Loucy (cell line): ENCODE data around the gene FGF22.

Experiments used
- H2AFZ ChIP-seq: fragments of 200-600 bp; sonication (generic); 2 replicates; pipeline ENCODE4 v1.6.0; 2016; ENCODE audit warnings: antibody characterized with exemption, mild to moderate bottlenecking, low read length, moderate library complexity
- H3F3A ChIP-seq: fragments of 200-600 bp; 2 replicates; pipeline ENCODE4 v1.6.0; 2016; ENCODE audit warnings: antibody characterized with exemption, low read depth, mild to moderate bottlenecking
- H3K27me3 ChIP-seq: fragments of 200-600 bp; sonication (generic); 2 replicates; pipeline ENCODE4 v1.6.1; 2014; ENCODE audit warnings: low read length, mild to moderate bottlenecking; ENCODE audit not compliant: insufficient read depth, poor library complexity, severe bottlenecking
- H3K36me3 ChIP-seq: fragments of 200-600 bp; sonication (generic); 2 replicates; pipeline ENCODE4 v1.6.1; 2016; ENCODE audit warnings: low read length; ENCODE audit not compliant: insufficient read depth
- H3K4me1 ChIP-seq: fragments of 200-600 bp; sonication (generic); 2 replicates; pipeline ENCODE4 v1.5.1; 2014; ENCODE audit warnings: low read length, mild to moderate bottlenecking; ENCODE audit not compliant: insufficient read depth, poor library complexity, severe bottlenecking
- H3K4me2 ChIP-seq: fragments of 200-600 bp; sonication (generic); 2 replicates; pipeline ENCODE4 v1.6.0; 2014; ENCODE audit warnings: antibody characterized with exemption, low read length, low read depth, mild to moderate bottlenecking; ENCODE audit not compliant: poor library complexity, severe bottlenecking
- H3K4me3 ChIP-seq: fragments of 200-600 bp; sonication (generic); 2 replicates; pipeline ENCODE4 v1.5.1; 2014; ENCODE audit warnings: low read length, mild to moderate bottlenecking, mixed read lengths; ENCODE audit not compliant: poor library complexity, severe bottlenecking
- H3K79me2 ChIP-seq: fragments of 200-600 bp; sonication (generic); 2 replicates; pipeline ENCODE4 v1.6.1; 2014; ENCODE audit warnings: low read length; ENCODE audit not compliant: insufficient read depth
- H3K9ac ChIP-seq: fragments of 200-600 bp; sonication (generic); 2 replicates; pipeline ENCODE4 v1.6.0; 2014; ENCODE audit warnings: mild to moderate bottlenecking, low read depth, low read length, moderate library complexity; ENCODE audit not compliant: poor library complexity, severe bottlenecking
- H3K9me2 ChIP-seq: fragments of 200-600 bp; sonication (generic); replicated peaks from 2 replicates; pipeline ENCODE4 v1.6.1; 2016; ENCODE audit warnings: low read depth, low read length, mixed read lengths
- H3K9me3 ChIP-seq: fragments of 200-600 bp; sonication (generic); 2 replicates; pipeline ENCODE4 v1.6.1; 2014; ENCODE audit warnings: mild to moderate bottlenecking, antibody characterized with exemption, low read length, low read depth; ENCODE audit not compliant: insufficient read depth
- H4K20me1 ChIP-seq: fragments of 200-600 bp; sonication (generic); 2 replicates; pipeline ENCODE4 v1.6.0; 2014; ENCODE audit warnings: antibody characterized with exemption, low read length, mild to moderate bottlenecking; ENCODE audit not compliant: insufficient read depth, poor library complexity, severe bottlenecking
- EZH2phosphoT487 ChIP-seq: fragments of 200-600 bp; IDR thresholded peaks from 2 replicates; pipeline ENCODE4 v1.6.1; 2018; ENCODE audit warnings: antibody characterized with exemption, mild to moderate bottlenecking, moderate library complexity, borderline replicate concordance
- TF ChIP-seq, protein P1 (sequence below): fragments of 200-600 bp; sonication (generic); conservative IDR thresholded peaks from 2 replicates; pipeline ENCODE4 v1.5.1; 2014; ENCODE audit warnings: mild to moderate bottlenecking, antibody characterized with exemption, low read length

Gene FGF22

DNA sequence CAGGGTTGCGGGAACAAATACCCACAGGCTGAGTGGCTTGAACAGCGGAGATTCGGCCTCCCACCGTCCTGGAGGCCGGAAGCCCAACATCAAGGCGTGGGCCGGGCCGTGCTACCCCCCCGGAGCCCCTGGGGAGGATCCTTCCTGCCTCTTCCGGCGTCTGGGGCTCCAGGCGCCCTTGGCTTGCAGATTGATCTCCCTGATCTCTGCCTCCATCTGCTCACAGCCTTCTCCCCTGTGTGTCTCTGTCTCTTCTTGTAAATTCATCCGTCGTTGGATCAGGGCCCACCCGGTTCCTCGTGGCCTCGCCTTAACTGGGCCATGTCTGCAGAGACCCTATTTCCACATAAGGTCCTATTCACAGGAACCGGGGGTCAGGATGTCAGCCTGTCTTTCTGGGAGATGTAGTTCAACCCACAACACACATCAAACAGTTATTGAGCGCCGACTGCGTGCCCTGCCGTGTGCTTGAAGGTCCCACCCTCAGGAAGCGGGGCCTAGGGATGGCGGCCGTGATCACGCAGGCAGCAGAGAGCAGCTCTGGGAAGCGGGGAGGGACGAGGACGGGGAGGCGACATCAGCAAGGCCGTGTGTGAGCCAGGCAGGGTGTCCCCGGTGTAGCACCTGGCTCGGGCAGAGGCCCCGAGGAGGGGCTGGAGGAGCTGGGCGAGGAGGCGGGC is 28.7 kb upstream of the FGF22 start:
- Histone ChIP-seq H4K20me1 (no peaks in the 10 kb centered on the region), H3K27me3 (no peaks in the 10 kb centered on the region), H3K9ac (peak overlapping the region; percentile 50), H3K79me2 (no peaks in the 10 kb centered on the region), H3F3A (no peaks in the 10 kb centered on the region), H3K9me3 (no peaks in the 10 kb centered on the region), H3K4me2 (peak overlapping the region; percentile 64), H3K4me3 (peak overlapping the region; percentile 67), H3K4me1 (no peaks in the 10 kb centered on the region), H3K36me3 (no peaks in the 10 kb centered on the region), H3K9me2 (no peaks in the 10 kb centered on the region), H2AFZ (peak overlapping the region; percentile 75)
- no peak for TF ChIP-seq EZH2phosphoT487
- TF ChIP-seq, protein P1, sequence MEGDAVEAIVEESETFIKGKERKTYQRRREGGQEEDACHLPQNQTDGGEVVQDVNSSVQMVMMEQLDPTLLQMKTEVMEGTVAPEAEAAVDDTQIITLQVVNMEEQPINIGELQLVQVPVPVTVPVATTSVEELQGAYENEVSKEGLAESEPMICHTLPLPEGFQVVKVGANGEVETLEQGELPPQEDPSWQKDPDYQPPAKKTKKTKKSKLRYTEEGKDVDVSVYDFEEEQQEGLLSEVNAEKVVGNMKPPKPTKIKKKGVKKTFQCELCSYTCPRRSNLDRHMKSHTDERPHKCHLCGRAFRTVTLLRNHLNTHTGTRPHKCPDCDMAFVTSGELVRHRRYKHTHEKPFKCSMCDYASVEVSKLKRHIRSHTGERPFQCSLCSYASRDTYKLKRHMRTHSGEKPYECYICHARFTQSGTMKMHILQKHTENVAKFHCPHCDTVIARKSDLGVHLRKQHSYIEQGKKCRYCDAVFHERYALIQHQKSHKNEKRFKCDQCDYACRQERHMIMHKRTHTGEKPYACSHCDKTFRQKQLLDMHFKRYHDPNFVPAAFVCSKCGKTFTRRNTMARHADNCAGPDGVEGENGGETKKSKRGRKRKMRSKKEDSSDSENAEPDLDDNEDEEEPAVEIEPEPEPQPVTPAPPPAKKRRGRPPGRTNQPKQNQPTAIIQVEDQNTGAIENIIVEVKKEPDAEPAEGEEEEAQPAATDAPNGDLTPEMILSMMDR = no peak

DNA sequence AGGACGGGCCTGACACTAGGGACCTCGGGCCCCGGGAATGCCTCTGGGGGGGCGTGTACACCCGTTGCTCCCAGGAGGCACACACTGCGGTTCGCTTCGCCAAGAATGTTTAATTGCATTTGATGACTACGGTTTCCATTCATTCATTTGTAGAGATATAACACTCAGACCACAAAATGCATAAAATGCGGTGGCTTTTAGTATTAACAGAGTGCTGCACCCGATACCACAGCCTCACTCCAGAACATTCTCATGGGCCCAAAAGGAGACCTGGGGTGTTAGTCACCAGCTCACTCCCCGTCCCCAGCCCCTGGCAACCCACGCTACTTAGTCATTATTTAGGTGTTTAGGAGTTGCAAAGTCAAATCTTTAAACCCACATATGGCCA is 28.2 kb upstream of the FGF22 start:
- H3K36me3 ChIP-seq = no peaks in the 10 kb centered on the region
- no peaks in the 10 kb centered on the region for H3K4me1 ChIP-seq
- H3K4me3 ChIP-seq = peak overlapping the region; percentile 67
- H3K4me2 ChIP-seq = peak overlapping the region; percentile 64
- no peaks in the 10 kb centered on the region for H3K79me2 ChIP-seq
- H3K9me3 ChIP-seq = no peaks in the 10 kb centered on the region
- H4K20me1 ChIP-seq = no peaks in the 10 kb centered on the region
- peak overlapping the region; percentile 50 for H3K9ac ChIP-seq
- TF ChIP-seq, protein P1 = no peak
- no peak for TF ChIP-seq EZH2phosphoT487
- H3K9me2 ChIP-seq = no peaks in the 10 kb centered on the region
- no peaks in the 10 kb centered on the region for H3F3A ChIP-seq
- peak overlapping the region; percentile 75 for H2AFZ ChIP-seq
- H3K27me3 ChIP-seq = no peaks in the 10 kb centered on the region

DNA sequence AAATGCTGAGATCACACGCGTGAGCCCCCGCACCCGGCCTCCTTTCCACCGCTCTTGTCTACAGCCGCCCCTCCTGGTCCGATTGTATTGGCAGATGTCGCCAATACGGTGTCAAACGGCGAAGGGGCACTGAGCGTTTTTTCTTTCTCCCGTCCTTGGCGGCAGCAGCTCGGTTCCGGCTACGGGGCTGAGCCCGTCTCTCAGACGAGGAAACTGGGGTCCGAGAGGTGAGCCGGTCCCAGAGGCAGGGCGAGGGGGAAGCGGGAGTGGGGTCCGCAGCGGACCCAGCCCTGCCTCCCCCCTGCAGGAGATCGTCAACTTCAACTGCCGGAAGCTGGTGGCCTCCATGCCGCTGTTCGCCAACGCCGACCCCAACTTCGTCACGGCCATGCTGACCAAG is 26.7 kb upstream of the FGF22 start:
- TF ChIP-seq EZH2phosphoT487 = no peak
- TF ChIP-seq, protein P1 = no peak
- H3K79me2 ChIP-seq = no peaks in the 10 kb centered on the region
- no peak overlapping the region for H3K9ac ChIP-seq
- H3F3A ChIP-seq = no peaks in the 10 kb centered on the region
- no peak overlapping the region for H3K4me2 ChIP-seq
- no peaks in the 10 kb centered on the region for H4K20me1 ChIP-seq
- H3K4me1 ChIP-seq = no peaks in the 10 kb centered on the region
- no peaks in the 10 kb centered on the region for H3K36me3 ChIP-seq
- H3K9me3 ChIP-seq = no peaks in the 10 kb centered on the region
- no peaks in the 10 kb centered on the region for H3K9me2 ChIP-seq
- no peaks in the 10 kb centered on the region for H3K27me3 ChIP-seq
- H2AFZ ChIP-seq = no peak overlapping the region
- H3K4me3 ChIP-seq = no peak overlapping the region
